Cardiac ventricle fibroblast (primary cell): Measurements from ENCODE around the gene GDA. TPM values are rescaled to one million over a fixed set of nuclear protein-coding genes. Genes with fewer than 3 reads are reported as not detected.

Experiments
- total RNA-seq: library from RNA; depleted of rRNA; stranded (reverse); fragments of >200 nt; gene quantifications from 2 replicates; pipeline ENCODE4 v1.2.3, GENCODE V29; 2015

GDA gene
- total RNA-seq: not detected in 2 replicates

GRCh38 chr9:72149231-72149975 is at the start of gene GDA:
Gene GDA, plus strand, starts transcription at chr9:72149440. Its CDS starts 120 bp downstream, at chr9:72149560.

Other genes starting within 250 kb of the GDA start
- gene ABHD17B, start 238.2 kb upstream of the GDA start, total RNA-seq: 9.3 and 10.5 TPM in 2 replicates
- 12.1 and 15.9 TPM in 2 replicates for gene C9orf85, start 237.8 kb upstream of the GDA start, total RNA-seq
- gene C9orf57, start 88.8 kb upstream of the GDA start, total RNA-seq: not detected in 2 replicates
- 94.1 and 107 TPM in 2 replicates for gene ZFAND5, start 215.8 kb downstream of the GDA start, total RNA-seq